Measurements from ENCODE around the gene GAK. TPM values are rescaled to one million over a fixed set of nuclear protein-coding genes. Genes with fewer than 3 reads are reported as not detected.
A peak's percentile ranks its signal among the peaks of the same experiment; 100 is the strongest.
"Not testable (repeated sequence)": the region's sequence is repeated elsewhere in the genome, so short reads cannot be mapped to it uniquely, and the experiment has no call there.

GAK gene
- polyA plus RNA-seq, 1 donor (not counting 4 experiments of a cell fraction or from before 2014, with no cell fraction given): 18.4 TPM

DNA sequence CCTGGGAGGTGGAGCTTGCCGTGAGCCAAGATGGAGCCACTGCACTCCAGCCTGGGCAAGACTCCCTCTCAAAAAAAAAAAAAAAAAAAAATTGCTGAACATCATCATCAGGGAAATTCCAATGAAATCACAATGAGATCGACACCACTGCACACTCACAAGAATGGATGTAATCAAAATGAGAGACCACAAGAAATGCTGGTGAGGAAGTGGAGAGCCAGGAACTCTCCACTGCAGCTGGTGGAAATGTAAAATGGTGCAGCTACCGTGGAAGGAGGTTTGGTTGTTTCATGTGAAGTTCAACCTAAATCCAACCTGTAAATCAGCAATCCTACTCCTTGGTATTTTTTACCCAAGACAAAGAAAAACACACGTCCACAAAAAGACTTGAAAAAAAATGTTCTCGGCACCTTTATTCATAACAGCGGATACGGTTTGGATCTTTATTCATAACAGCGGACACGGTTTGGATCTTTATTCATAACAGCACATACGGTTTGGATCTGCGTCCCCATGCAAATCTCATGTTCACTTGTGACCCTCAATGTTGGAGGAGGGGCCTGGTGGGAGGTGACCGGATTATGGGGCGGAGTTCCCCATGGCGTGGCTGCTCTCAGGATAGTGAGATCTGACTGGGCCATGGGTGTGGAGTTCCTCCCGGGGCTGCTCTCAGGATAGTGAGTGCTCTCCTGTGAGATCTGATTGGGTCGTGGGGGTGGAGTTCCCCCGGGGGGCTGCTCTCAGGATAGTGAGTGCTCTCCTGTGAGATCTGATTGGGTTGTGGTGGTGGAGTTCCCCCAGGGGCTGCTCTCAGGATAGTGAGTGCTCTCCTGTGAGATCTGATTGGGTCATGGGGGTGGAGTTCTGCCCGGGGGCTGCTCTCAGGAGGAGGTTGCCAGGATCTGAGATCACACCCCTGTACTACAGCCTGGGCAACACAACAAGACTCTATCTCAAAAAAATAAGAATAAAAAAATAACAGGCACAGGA is 7.7 kb downstream of the GAK start:
- FAIRE-seq (no peak), DNase-seq (ENCODE audit: low read depth, low spot score) (peak; percentile 25)
- H3K9ac ChIP-seq (ENCODE audit: control insufficient read depth, extremely low read depth, insufficient read depth, low read length): peak overlapping the region; percentile 13
- H3K36me3 ChIP-seq (ENCODE audit: control insufficient read depth in 2 of 2, extremely low read depth in 1 of 2, insufficient read depth in 2 of 2, low read length in 2 of 2): peaks cover 0 to 7% of the 10 kb centered on the region in 2 experiments
- no peak overlapping the region for H3K4me3 ChIP-seq (ENCODE audit: control insufficient read depth in 2 of 3, extremely low read depth in 1 of 3, insufficient read depth in 2 of 3, low read depth in 1 of 3, low read length in 3 of 3)
- no peaks in the 10 kb centered on the region for H3K9me3 ChIP-seq (ENCODE audit: control insufficient read depth, low read depth, low read length)
- peaks cover 86% of the 10 kb centered on the region for H3K79me2 ChIP-seq (ENCODE audit: control insufficient read depth, insufficient read depth, low read length)
- peaks cover 2% of the 10 kb centered on the region for H3K9me1 ChIP-seq (ENCODE audit: control insufficient read depth, extremely low read depth, insufficient read depth, low read length)
- peak overlapping the region; percentile 77 for H3K27ac ChIP-seq (ENCODE audit: control insufficient read depth, insufficient read depth, low read length)
- H2AFZ ChIP-seq (ENCODE audit: control insufficient read depth, low read length): no peak overlapping the region
- no peak overlapping the region for H3K4me2 ChIP-seq (ENCODE audit: control insufficient read depth, extremely low read depth, insufficient read depth, low read depth, low read length)
- peaks cover 11% of the 10 kb centered on the region for H3K4me1 ChIP-seq (ENCODE audit: control insufficient read depth, extremely low read depth, insufficient read depth, low read length)
- TF ChIP-seq EZH2 (IDR thresholded peaks at IDR 0.05; ENCODE audit: low read length): no peak
- TF ChIP-seq, protein P1, sequence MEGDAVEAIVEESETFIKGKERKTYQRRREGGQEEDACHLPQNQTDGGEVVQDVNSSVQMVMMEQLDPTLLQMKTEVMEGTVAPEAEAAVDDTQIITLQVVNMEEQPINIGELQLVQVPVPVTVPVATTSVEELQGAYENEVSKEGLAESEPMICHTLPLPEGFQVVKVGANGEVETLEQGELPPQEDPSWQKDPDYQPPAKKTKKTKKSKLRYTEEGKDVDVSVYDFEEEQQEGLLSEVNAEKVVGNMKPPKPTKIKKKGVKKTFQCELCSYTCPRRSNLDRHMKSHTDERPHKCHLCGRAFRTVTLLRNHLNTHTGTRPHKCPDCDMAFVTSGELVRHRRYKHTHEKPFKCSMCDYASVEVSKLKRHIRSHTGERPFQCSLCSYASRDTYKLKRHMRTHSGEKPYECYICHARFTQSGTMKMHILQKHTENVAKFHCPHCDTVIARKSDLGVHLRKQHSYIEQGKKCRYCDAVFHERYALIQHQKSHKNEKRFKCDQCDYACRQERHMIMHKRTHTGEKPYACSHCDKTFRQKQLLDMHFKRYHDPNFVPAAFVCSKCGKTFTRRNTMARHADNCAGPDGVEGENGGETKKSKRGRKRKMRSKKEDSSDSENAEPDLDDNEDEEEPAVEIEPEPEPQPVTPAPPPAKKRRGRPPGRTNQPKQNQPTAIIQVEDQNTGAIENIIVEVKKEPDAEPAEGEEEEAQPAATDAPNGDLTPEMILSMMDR (optimal IDR thresholded peaks at IDR 0.05 in 1 of 3, IDR thresholded peaks at IDR 0.05 in 1 of 3, conservative IDR thresholded peaks at IDR 0.05 in 1 of 3; ENCODE audit: extremely low read depth in 1 of 3, insufficient read depth in 2 of 3, low read length in 3 of 3): no peak
- dilution Hi-C loops (cut with MboI; ENCODE audit: extremely low pct_ligation_motif_present, low sequenced_read_pairs): no loop called here
- peaks cover 9% of the 10 kb centered on the region for H4K20me1 ChIP-seq (ENCODE audit: control insufficient read depth, extremely low read depth, insufficient read depth, low read length)
- H3K27me3 ChIP-seq (ENCODE audit: control insufficient read depth, extremely low read depth, insufficient read depth, low read length): no peaks in the 10 kb centered on the region

DNA sequence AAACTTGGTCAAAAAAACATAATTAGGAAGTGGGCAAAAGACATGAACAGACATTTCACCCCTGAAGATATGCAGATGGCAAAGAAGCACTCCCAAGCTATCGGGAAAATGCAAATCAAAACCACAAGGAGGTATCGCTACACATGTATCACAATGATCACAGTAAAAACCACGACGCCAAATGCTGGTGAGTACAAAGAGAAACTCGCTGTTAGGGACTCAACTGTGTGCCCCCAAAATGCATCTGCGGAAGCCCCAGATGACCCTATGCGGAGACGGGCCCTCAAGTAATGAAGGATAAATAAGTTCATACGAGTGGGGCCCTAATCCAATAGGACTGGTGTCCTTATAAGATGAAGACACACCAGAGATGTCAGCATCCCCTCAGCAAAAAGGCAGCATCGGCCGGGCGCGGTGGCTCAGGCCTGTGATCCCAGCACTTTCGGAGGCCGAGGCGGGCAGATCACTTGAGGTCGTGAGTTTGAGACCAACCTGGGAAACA is 10.2 kb downstream of the GAK start:
- FAIRE-seq (no peak), DNase-seq (ENCODE audit: low read depth, low spot score) (no peak)
- peaks cover 11% of the 10 kb centered on the region for H3K4me1 ChIP-seq (ENCODE audit: control insufficient read depth, extremely low read depth, insufficient read depth, low read length)
- peaks cover 13% of the 10 kb centered on the region for H4K20me1 ChIP-seq (ENCODE audit: control insufficient read depth, extremely low read depth, insufficient read depth, low read length)
- dilution Hi-C loops (cut with MboI; ENCODE audit: extremely low pct_ligation_motif_present, low sequenced_read_pairs): no loop called here
- H3K9ac ChIP-seq (ENCODE audit: control insufficient read depth, extremely low read depth, insufficient read depth, low read length): no peak overlapping the region
- no peak overlapping the region for H2AFZ ChIP-seq (ENCODE audit: control insufficient read depth, low read length)
- H3K9me1 ChIP-seq (ENCODE audit: control insufficient read depth, extremely low read depth, insufficient read depth, low read length): no peaks in the 10 kb centered on the region
- H3K4me2 ChIP-seq (ENCODE audit: control insufficient read depth, extremely low read depth, insufficient read depth, low read depth, low read length): no peak overlapping the region
- no peak for TF ChIP-seq EZH2 (IDR thresholded peaks at IDR 0.05; ENCODE audit: low read length)
- TF ChIP-seq, protein P1 (optimal IDR thresholded peaks at IDR 0.05 in 1 of 3, IDR thresholded peaks at IDR 0.05 in 1 of 3, conservative IDR thresholded peaks at IDR 0.05 in 1 of 3; ENCODE audit: extremely low read depth in 1 of 3, insufficient read depth in 2 of 3, low read length in 3 of 3): no peak
- peaks cover 0 to 3% of the 10 kb centered on the region in 2 experiments for H3K36me3 ChIP-seq (ENCODE audit: control insufficient read depth in 2 of 2, extremely low read depth in 1 of 2, insufficient read depth in 2 of 2, low read length in 2 of 2)
- H3K4me3 ChIP-seq (ENCODE audit: control insufficient read depth in 2 of 3, extremely low read depth in 1 of 3, insufficient read depth in 2 of 3, low read depth in 1 of 3, low read length in 3 of 3): no peak overlapping the region
- H3K9me3 ChIP-seq (ENCODE audit: control insufficient read depth, low read depth, low read length): no peaks in the 10 kb centered on the region
- H3K27ac ChIP-seq (ENCODE audit: control insufficient read depth, insufficient read depth, low read length): no peak overlapping the region
- H3K79me2 ChIP-seq (ENCODE audit: control insufficient read depth, insufficient read depth, low read length): peaks cover 93% of the 10 kb centered on the region
- no peaks in the 10 kb centered on the region for H3K27me3 ChIP-seq (ENCODE audit: control insufficient read depth, extremely low read depth, insufficient read depth, low read length)

DNA sequence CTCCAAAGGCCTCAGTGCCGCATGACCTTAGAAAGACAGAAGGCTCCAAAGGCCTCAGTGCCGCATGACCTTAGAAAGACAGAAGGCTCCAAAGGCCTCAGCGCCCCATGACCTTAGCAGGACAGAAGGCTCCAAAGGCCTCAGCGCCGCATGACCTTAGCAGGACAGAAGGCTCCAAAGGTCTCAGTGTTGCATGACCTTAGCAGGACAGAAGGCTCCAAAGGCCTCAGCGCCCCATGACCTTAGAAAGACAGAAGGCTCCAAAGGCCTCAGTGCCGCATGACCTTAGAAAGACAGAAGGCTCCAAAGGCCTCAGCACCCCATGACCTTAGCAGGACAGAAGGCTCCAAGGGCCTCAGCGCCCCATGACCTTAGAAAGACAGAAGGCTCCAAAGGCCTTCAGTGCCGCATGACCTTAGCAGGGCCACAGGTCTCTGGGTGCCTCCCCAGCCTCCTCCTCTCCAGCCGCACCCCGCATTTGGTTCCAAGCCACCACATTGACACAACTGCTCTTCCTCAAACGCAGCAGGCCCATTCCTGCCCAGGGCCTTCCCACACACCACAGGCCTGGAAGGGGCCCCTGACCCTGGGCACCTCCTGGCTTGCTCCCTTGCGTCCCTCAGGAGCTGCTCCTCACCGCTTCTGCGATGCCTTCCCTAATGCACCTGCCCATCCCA is 13.0 kb downstream of the GAK start:
- H3K4me1 ChIP-seq (ENCODE audit: control insufficient read depth, extremely low read depth, insufficient read depth, low read length); H4K20me1 ChIP-seq (ENCODE audit: control insufficient read depth, extremely low read depth, insufficient read depth, low read length); H3K9ac ChIP-seq (ENCODE audit: control insufficient read depth, extremely low read depth, insufficient read depth, low read length); H3K27ac ChIP-seq (ENCODE audit: control insufficient read depth, insufficient read depth, low read length); H3K4me2 ChIP-seq (ENCODE audit: control insufficient read depth, extremely low read depth, insufficient read depth, low read depth, low read length); H3K4me3 ChIP-seq (ENCODE audit: control insufficient read depth in 2 of 3, extremely low read depth in 1 of 3, insufficient read depth in 2 of 3, low read depth in 1 of 3, low read length in 3 of 3); H3K9me1 ChIP-seq (ENCODE audit: control insufficient read depth, extremely low read depth, insufficient read depth, low read length); DNase-seq (ENCODE audit: low read depth, low spot score); dilution Hi-C loops (cut with MboI; ENCODE audit: extremely low pct_ligation_motif_present, low sequenced_read_pairs); H2AFZ ChIP-seq (ENCODE audit: control insufficient read depth, low read length); H3K27me3 ChIP-seq (ENCODE audit: control insufficient read depth, extremely low read depth, insufficient read depth, low read length); FAIRE-seq; H3K9me3 ChIP-seq (ENCODE audit: control insufficient read depth, low read depth, low read length); H3K36me3 ChIP-seq (ENCODE audit: control insufficient read depth in 2 of 2, extremely low read depth in 1 of 2, insufficient read depth in 2 of 2, low read length in 2 of 2): not testable (repeated sequence)
- peaks cover 96% of the 10 kb centered on the region for H3K79me2 ChIP-seq (ENCODE audit: control insufficient read depth, insufficient read depth, low read length)

Measured in keratinocyte (primary cell).